Upper lobe of left lung (tissue), 6 donors: ENCODE measurements around the gene AADAT. TPM values are rescaled to one million over a fixed set of nuclear protein-coding genes. Genes with fewer than 3 reads are reported as not detected.
"Not testable (repeated sequence)": the region's sequence is repeated elsewhere in the genome, so short reads cannot be mapped to it uniquely, and the experiment has no call there.

Source experiments
- ATAC-seq, 2 donors: fragments of 200-7000 bp; cut with Tn5 transposase; one replicate each; pipeline ENCODE4 v1.9.1; 2022; ENCODE audit warnings: mild to moderate bottlenecking in 2 of 2, moderate library complexity in 2 of 2; ENCODE audit not compliant: low FRiP score in 2 of 2
- DNase-seq, 2 donors: peaks; one replicate each; pipeline ENCODE4 v3.0.0-alpha.2; 2019 to 2020
- H3K27ac ChIP-seq, 4 donors: fragments of 200-600 bp; sonication (generic); one replicate each; pipeline ENCODE4 v1.5.1; 2016 to 2019
- H3K27me3 ChIP-seq, 4 donors: fragments of 200-600 bp; sonication (generic); one replicate each; pipeline ENCODE4 v1.5.1; 2017 to 2019
- H3K36me3 ChIP-seq, 4 donors: fragments of 200-600 bp; sonication (generic); one replicate each; pipeline ENCODE4 v1.5.1; 2016 to 2019
- H3K4me1 ChIP-seq, 4 donors: fragments of 200-600 bp; sonication (generic); one replicate each; pipeline ENCODE4 v1.5.1; 2018 to 2019
- H3K4me3 ChIP-seq, 4 donors: fragments of 200-600 bp; sonication (generic); one replicate each; pipeline ENCODE4 v1.5.1; 2017 to 2019; ENCODE audit warnings: mild to moderate bottlenecking in 2 of 4, moderate library complexity in 1 of 4
- H3K9me3 ChIP-seq, 4 donors: fragments of 200-600 bp; sonication (generic); one replicate each; pipeline ENCODE4 v1.5.1; 2018 to 2019
- CTCF ChIP-seq, 6 experiments: fragments of 450-650 bp in 4 of 6; fragments of 200-600 bp in 2 of 6; sonication (generic) in 2 of 6; IDR thresholded peaks; one replicate each; pipeline ENCODE4 v1.5.1; 2016 to 2019; ENCODE audit warnings: antibody characterized with exemption in 6 of 6
- EP300 ChIP-seq, 4 donors: sonication (generic); formaldehyde crosslinking; IDR thresholded peaks; one replicate each; pipeline ENCODE4 v1.5.1; 2017; ENCODE audit warnings: antibody characterized with exemption in 4 of 4, control low read depth in 2 of 4
- POLR2A ChIP-seq, 4 donors: fragments of 450-650 bp; IDR thresholded peaks; one replicate each; pipeline ENCODE4 v1.5.1; 2016 to 2017; ENCODE audit warnings: antibody characterized with exemption in 4 of 4, mild to moderate bottlenecking in 2 of 4
- POLR2AphosphoS5 ChIP-seq, 2 donors: sonication (generic); formaldehyde crosslinking; IDR thresholded peaks; one replicate each; pipeline ENCODE4 v1.5.1; 2017; ENCODE audit warnings: antibody characterized with exemption in 2 of 2
- WGBS, 2 donors: methylation state at CpG; one replicate each; pipeline ENCODE4 v1.1.5; 2017 to 2018; 5-methylcytosine and 5-hydroxymethylcytosine counted together
- total RNA-seq, 6 donors: library from RNA; depleted of rRNA in 4 of 6; stranded (reverse); fragments of >200 nt in 4 of 6; gene quantifications; one replicate each; pipeline versions ENCODE4 v1.1.0 to v1.2.1, GENCODE V29; 2016 to 2021
- donor health status: DM: no; HTN: no; CAD: no; lungs with moderate emphysema.
- donor health status: DM: no; HTN: yes; CAD: no; lungs with severe emphysema.

The AADAT gene
- total RNA-seq, 6 donors from 2014 or later: 4.8 to 16.8 (median 7.4) TPM

GRCh38 chr4:170109586-170110284, 20.0 kb upstream of the AADAT start:
- no peaks in the 10 kb centered on the region for H3K9me3 ChIP-seq
- H3K4me3 ChIP-seq: no peak overlapping the region
- no peak overlapping the region for H3K27ac ChIP-seq
- DNase-seq: no peak
- TF ChIP-seq EP300 (IDR thresholded peaks at IDR 0.05) (no peak), POLR2A (IDR thresholded peaks at IDR 0.05) (no peak), POLR2AphosphoS5 (IDR thresholded peaks at IDR 0.05) (no peak), CTCF (IDR thresholded peaks at IDR 0.05) (no peak)
- peaks cover 0 to 10% (median 0%) of the 10 kb centered on the region in 4 donors for H3K4me1 ChIP-seq
- WGBS, 2 donors: 65 to 73% methylated on average over 6 of the region's 6 CpGs
- no peaks in the 10 kb centered on the region for H3K36me3 ChIP-seq
- peak in 1 of 2 donors; percentile 67 for ATAC-seq
- no peaks in the 10 kb centered on the region for H3K27me3 ChIP-seq

- Histone ChIP-seq H3K36me3 (no peaks in the 10 kb centered on the region), H3K27me3 (no peaks in the 10 kb centered on the region), H3K4me1 (peaks cover 0 to 16% (median 0%) of the 10 kb centered on the region in 4 donors), H3K27ac (peak overlapping the region in 2 of 4 donors; percentile 4 to 41), H3K4me3 (no peak overlapping the region), H3K9me3 (no peaks in the 10 kb centered on the region)
- DNase-seq: peak in 1 of 2 donors; percentile 75
- 44 to 50% methylated on average over 4 of the region's 4 CpGs for WGBS, 2 donors
- ATAC-seq: peak; percentile 46 to 89
- TF ChIP-seq CTCF (IDR thresholded peaks at IDR 0.05) (no peak), POLR2A (IDR thresholded peaks at IDR 0.05) (no peak), EP300 (IDR thresholded peaks at IDR 0.05) (peak in 1 of 4 donors; percentile 48)
These were observed 17.1 kb upstream of the AADAT start for GRCh38 chr4:170106900-170107299.

- DNase-seq: peak in 1 of 2 donors; percentile 65
These were observed 12.7 kb upstream of the AADAT start for GRCh38 chr4:170102426-170102825.

DNA sequence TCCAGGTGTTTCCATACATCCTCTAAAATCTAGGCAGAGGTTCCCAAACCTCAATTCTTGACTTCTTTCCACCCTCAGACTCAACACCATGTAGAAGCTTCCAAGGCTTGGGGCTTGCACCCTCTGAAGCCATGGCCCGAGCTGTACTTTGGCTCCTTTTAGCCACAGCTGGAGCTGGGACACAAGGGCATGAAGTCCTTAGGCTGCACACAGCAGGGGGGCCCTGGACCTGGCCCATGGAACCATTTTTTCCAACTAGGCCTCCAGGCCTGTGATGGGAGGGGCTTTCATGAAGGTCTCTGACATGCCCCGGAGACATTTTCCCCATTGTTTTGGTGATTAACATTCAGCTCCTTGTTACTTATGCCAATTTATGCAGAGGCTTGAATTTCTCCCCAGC, 8.4 kb upstream of the AADAT start:
- 92% methylated on average over 2 of the region's 2 CpGs for WGBS, 2 donors
- not testable (repeated sequence) for H3K4me1 ChIP-seq, H3K27me3 ChIP-seq, H3K4me3 ChIP-seq, H3K9me3 ChIP-seq, H3K36me3 ChIP-seq, DNase-seq, H3K27ac ChIP-seq, ATAC-seq

More at GRCh38 chr4:170102426-170102825, 12.7 kb upstream of the AADAT start:
- no peaks in the 10 kb centered on the region for H3K9me3 ChIP-seq
- peak in 1 of 2 donors; percentile 60 for ATAC-seq
- H3K27me3 ChIP-seq: no peaks in the 10 kb centered on the region
- H3K4me1 ChIP-seq: peaks cover 0 to 11% (median 0%) of the 10 kb centered on the region in 4 donors
- no peaks in the 10 kb centered on the region for H3K36me3 ChIP-seq
- TF ChIP-seq POLR2A (IDR thresholded peaks at IDR 0.05) (no peak), EP300 (IDR thresholded peaks at IDR 0.05) (no peak), CTCF (IDR thresholded peaks at IDR 0.05) (no peak), POLR2AphosphoS5 (IDR thresholded peaks at IDR 0.05) (no peak)
- no peak overlapping the region for H3K27ac ChIP-seq
- H3K4me3 ChIP-seq: no peak overlapping the region
- 67 to 72% methylated on average over 1 of the region's 1 CpG for WGBS, 2 donors

- no peak for DNase-seq
- TF ChIP-seq POLR2A (IDR thresholded peaks at IDR 0.05): no peak
- no peak for TF ChIP-seq CTCF (IDR thresholded peaks at IDR 0.05)
- TF ChIP-seq POLR2AphosphoS5 (IDR thresholded peaks at IDR 0.05): no peak
- TF ChIP-seq EP300 (IDR thresholded peaks at IDR 0.05): no peak
- Histone ChIP-seq H3K4me1 (peaks cover 0 to 6% (median 0%) of the 10 kb centered on the region in 4 donors), H3K27me3 (no peaks in the 10 kb centered on the region), H3K9me3 (no peaks in the 10 kb centered on the region), H3K36me3 (no peaks in the 10 kb centered on the region), H3K27ac (no peak overlapping the region), H3K4me3 (no peak overlapping the region)
- ATAC-seq: no peak
- 80 to 89% methylated on average over 1 to 3 of the region's 4 CpGs for WGBS, 2 donors
These were observed 7.9 kb upstream of the AADAT start for GRCh38 chr4:170097681-170098080.
